ENCODE results near the gene L1CAM.

Gene L1CAM

DNA sequence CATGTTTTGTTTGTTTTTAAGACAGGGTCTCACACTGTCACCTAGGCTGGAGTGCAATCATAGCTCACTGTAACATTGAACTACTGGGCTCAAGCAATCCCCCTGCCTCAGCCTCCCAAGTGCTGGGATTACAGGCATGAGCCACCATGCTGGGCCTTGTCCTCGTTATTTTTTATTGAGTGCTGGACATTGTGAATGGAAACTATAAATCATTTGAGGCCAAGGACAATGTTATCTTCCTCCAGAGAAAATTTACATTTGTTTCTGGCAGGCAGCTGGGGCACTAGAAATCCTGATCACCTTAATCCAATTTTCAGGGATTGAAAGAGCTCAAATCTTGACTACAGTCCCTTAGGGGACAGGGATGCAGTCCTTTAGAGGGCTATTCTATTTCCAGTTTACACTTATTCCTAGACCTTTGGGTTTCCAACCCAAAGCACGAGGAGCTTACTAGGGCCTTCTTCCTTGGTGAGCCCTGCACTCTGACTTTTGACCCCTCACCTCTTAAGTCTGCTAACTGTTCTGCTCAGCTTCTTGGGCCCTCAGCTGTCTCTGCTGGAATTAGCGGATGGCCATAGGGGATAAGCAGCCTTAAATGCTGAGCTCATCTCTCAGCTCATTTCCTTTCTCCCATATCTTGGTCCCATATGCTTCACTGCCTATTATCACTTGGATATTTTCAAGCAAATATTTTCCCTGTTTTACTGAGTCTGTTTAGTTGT is 32.6 kb downstream of the L1CAM start:
- Histone ChIP-seq H4K8ac (ENCODE audit: low read length) (no peak overlapping the region), H3K4me1 (ENCODE audit: control insufficient read depth, insufficient read depth, low read depth, low read length) (no peaks in the 10 kb centered on the region), H2BK12ac (ENCODE audit: low read length in 2 of 2) (no peak overlapping the region), H3K23ac (ENCODE audit: low read length in 2 of 2) (no peak overlapping the region), H4K91ac (ENCODE audit: low read length) (no peak overlapping the region), H2BK120ac (ENCODE audit: low read depth, low read length) (no peak overlapping the region), H3K9me3 (ENCODE audit: control insufficient read depth, low read length) (peaks cover 19% of the 10 kb centered on the region), H3K4me2 (ENCODE audit: low read length, poor library complexity, severe bottlenecking) (no peak overlapping the region), H3K18ac (ENCODE audit: low read depth in 1 of 2, low read length in 2 of 2) (no peak overlapping the region), H2AK5ac (ENCODE audit: low read length, severe bottlenecking) (no peak overlapping the region), H3K36me3 (ENCODE audit: control insufficient read depth in 1 of 2, insufficient read depth in 2 of 2, low read depth in 1 of 2, low read length in 2 of 2) (no peaks in the 10 kb centered on the region), H3K4ac (ENCODE audit: low read depth in 1 of 2, low read length in 2 of 2) (no peak overlapping the region), H3K27ac (ENCODE audit: low read length, poor library complexity, severe bottlenecking) (no peak overlapping the region), H3K4me3 (ENCODE audit: insufficient read depth in 1 of 2, low read depth in 1 of 2, low read length in 2 of 2) (no peak overlapping the region), H3K9ac (ENCODE audit: low read length) (no peak overlapping the region), H3K14ac (ENCODE audit: low read length in 2 of 2) (no peak overlapping the region), H2BK15ac (ENCODE audit: low read depth, poor library complexity, severe bottlenecking) (no peak overlapping the region), H2BK5ac (ENCODE audit: low read depth, low read length, poor library complexity, severe bottlenecking) (no peak overlapping the region), H3K79me1 (replicated peaks; ENCODE audit: low read length, poor library complexity, severe bottlenecking) (no peaks in the 10 kb centered on the region), H2AFZ (ENCODE audit: low read depth, low read length) (no peak overlapping the region), H3K27me3 (ENCODE audit: control insufficient read depth in 1 of 2, insufficient read depth in 1 of 2, low read length in 2 of 2) (peaks cover 18 to 86% of the 10 kb centered on the region in 2 experiments)
- no peak for DNase-seq
- WGBS: 59% methylated on average over 2 of the region's 3 CpGs

DNA sequence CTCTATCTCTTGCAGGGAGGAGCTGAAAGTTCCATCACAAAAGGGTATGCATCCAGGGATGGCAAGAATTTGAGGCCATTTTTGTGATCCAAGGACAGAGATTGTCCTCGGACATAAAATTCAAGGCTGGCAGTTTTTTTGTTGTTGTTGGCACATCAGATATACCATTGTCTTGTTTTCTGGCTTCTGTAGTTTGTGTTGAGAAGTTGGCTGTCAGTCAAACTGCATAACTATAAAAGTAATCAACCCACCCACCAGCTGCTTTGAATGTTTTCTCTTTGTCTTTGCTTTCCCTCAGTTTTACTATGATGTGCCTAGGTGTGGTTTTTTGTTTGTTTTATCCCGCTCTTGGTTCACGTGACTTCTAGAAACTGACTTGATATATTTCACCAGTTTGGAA is 34.0 kb downstream of the L1CAM start:
- H2AFZ ChIP-seq (ENCODE audit: low read depth, low read length): no peak overlapping the region
- no peak overlapping the region for H4K91ac ChIP-seq (ENCODE audit: low read length)
- no peak overlapping the region for H3K4me3 ChIP-seq (ENCODE audit: insufficient read depth in 1 of 2, low read depth in 1 of 2, low read length in 2 of 2)
- H3K27ac ChIP-seq (ENCODE audit: low read length, poor library complexity, severe bottlenecking): no peak overlapping the region
- no peak overlapping the region for H4K8ac ChIP-seq (ENCODE audit: low read length)
- H3K27me3 ChIP-seq (ENCODE audit: control insufficient read depth in 1 of 2, insufficient read depth in 1 of 2, low read length in 2 of 2): peaks cover 18 to 82% of the 10 kb centered on the region in 2 experiments
- H3K14ac ChIP-seq (ENCODE audit: low read length in 2 of 2): no peak overlapping the region
- DNase-seq: no peak
- no peak overlapping the region for H3K23ac ChIP-seq (ENCODE audit: low read length in 2 of 2)
- H3K9me3 ChIP-seq (ENCODE audit: control insufficient read depth, low read length): peaks cover 12% of the 10 kb centered on the region
- no peak overlapping the region for H3K4me2 ChIP-seq (ENCODE audit: low read length, poor library complexity, severe bottlenecking)
- no peak overlapping the region for H2BK5ac ChIP-seq (ENCODE audit: low read depth, low read length, poor library complexity, severe bottlenecking)
- no peaks in the 10 kb centered on the region for H3K79me1 ChIP-seq (replicated peaks; ENCODE audit: low read length, poor library complexity, severe bottlenecking)
- H2BK12ac ChIP-seq (ENCODE audit: low read length in 2 of 2): no peak overlapping the region
- no peaks in the 10 kb centered on the region for H3K4me1 ChIP-seq (ENCODE audit: control insufficient read depth, insufficient read depth, low read depth, low read length)
- H2BK15ac ChIP-seq (ENCODE audit: low read depth, poor library complexity, severe bottlenecking): no peak overlapping the region
- no peak overlapping the region for H2BK120ac ChIP-seq (ENCODE audit: low read depth, low read length)
- no peaks in the 10 kb centered on the region for H3K36me3 ChIP-seq (ENCODE audit: control insufficient read depth in 1 of 2, insufficient read depth in 2 of 2, low read depth in 1 of 2, low read length in 2 of 2)
- no peak overlapping the region for H2AK5ac ChIP-seq (ENCODE audit: low read length, severe bottlenecking)
- no peak overlapping the region for H3K4ac ChIP-seq (ENCODE audit: low read depth in 1 of 2, low read length in 2 of 2)
- WGBS: 94% methylated on average over 2 of the region's 3 CpGs
- H3K18ac ChIP-seq (ENCODE audit: low read depth in 1 of 2, low read length in 2 of 2): no peak overlapping the region
- H3K9ac ChIP-seq (ENCODE audit: low read length): no peak overlapping the region

DNA sequence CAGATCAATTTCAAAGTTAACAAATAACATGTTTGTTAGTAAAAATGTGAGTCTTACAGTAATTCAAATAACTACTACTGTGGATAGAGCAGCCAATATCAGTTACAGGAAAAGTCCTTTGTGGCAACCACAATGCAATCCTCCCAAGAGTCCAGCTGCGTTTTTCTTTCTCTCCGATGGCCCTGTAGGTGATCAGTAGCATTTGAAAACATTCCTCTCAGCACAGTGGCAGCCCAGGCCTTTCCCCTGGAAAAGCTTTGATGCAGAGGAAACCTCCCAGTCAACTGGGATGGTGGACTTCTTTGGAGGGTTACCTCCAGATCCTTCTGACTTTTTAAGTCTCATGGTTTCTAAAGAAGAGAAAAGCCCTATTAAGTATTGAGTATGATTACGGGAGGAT is 37.6 kb downstream of the L1CAM start:
- no peak overlapping the region for H2BK120ac ChIP-seq (ENCODE audit: low read depth, low read length)
- no peak overlapping the region for H2BK12ac ChIP-seq (ENCODE audit: low read length in 2 of 2)
- no peak for DNase-seq
- no peak overlapping the region for H3K18ac ChIP-seq (ENCODE audit: low read depth in 1 of 2, low read length in 2 of 2)
- no peaks in the 10 kb centered on the region for H3K4me1 ChIP-seq (ENCODE audit: control insufficient read depth, insufficient read depth, low read depth, low read length)
- no peak overlapping the region for H3K14ac ChIP-seq (ENCODE audit: low read length in 2 of 2)
- H2AK5ac ChIP-seq (ENCODE audit: low read length, severe bottlenecking): no peak overlapping the region
- H3K79me1 ChIP-seq (replicated peaks; ENCODE audit: low read length, poor library complexity, severe bottlenecking): no peaks in the 10 kb centered on the region
- peaks cover 15 to 79% of the 10 kb centered on the region in 2 experiments for H3K27me3 ChIP-seq (ENCODE audit: control insufficient read depth in 1 of 2, insufficient read depth in 1 of 2, low read length in 2 of 2)
- no peak overlapping the region for H3K4ac ChIP-seq (ENCODE audit: low read depth in 1 of 2, low read length in 2 of 2)
- H3K4me2 ChIP-seq (ENCODE audit: low read length, poor library complexity, severe bottlenecking): no peak overlapping the region
- no peak overlapping the region for H4K8ac ChIP-seq (ENCODE audit: low read length)
- no peak overlapping the region for H2BK15ac ChIP-seq (ENCODE audit: low read depth, poor library complexity, severe bottlenecking)
- H2BK5ac ChIP-seq (ENCODE audit: low read depth, low read length, poor library complexity, severe bottlenecking): no peak overlapping the region
- H3K4me3 ChIP-seq (ENCODE audit: insufficient read depth in 1 of 2, low read depth in 1 of 2, low read length in 2 of 2): no peak overlapping the region
- no peaks in the 10 kb centered on the region for H3K36me3 ChIP-seq (ENCODE audit: control insufficient read depth in 1 of 2, insufficient read depth in 2 of 2, low read depth in 1 of 2, low read length in 2 of 2)
- H3K9me3 ChIP-seq (ENCODE audit: control insufficient read depth, low read length): peaks cover 3% of the 10 kb centered on the region
- H2AFZ ChIP-seq (ENCODE audit: low read depth, low read length): no peak overlapping the region
- H4K91ac ChIP-seq (ENCODE audit: low read length): no peak overlapping the region
- no peak overlapping the region for H3K9ac ChIP-seq (ENCODE audit: low read length)
- WGBS: 20% methylated on average over 1 of the region's 3 CpGs
- no peak overlapping the region for H3K23ac ChIP-seq (ENCODE audit: low read length in 2 of 2)
- H3K27ac ChIP-seq (ENCODE audit: low read length, poor library complexity, severe bottlenecking): no peak overlapping the region

DNA sequence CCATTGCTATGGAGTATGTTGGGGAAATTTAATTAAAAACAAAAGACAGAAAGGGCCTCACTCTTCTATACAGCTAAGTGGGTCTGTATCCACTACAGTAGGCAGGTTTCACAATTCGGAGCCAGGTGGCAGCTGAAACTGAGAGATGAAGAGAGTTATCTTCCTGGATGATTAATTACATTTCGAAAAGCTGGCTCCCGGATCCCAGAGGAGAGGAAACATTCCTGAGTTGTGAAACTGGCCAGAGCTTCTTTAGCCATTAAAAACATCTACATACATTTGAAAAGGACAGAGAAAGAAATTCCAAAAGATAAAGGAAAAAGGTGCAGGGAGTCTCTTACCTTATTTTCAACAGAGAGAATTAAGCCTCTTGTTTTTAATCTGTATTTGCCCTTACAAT is 40.1 kb downstream of the L1CAM start:
- H3K27ac ChIP-seq (ENCODE audit: low read length, poor library complexity, severe bottlenecking): no peak overlapping the region
- H2BK15ac ChIP-seq (ENCODE audit: low read depth, poor library complexity, severe bottlenecking): no peak overlapping the region
- no peak overlapping the region for H3K4me2 ChIP-seq (ENCODE audit: low read length, poor library complexity, severe bottlenecking)
- no peak overlapping the region for H3K23ac ChIP-seq (ENCODE audit: low read length in 2 of 2)
- no CpG with 5 or more reads among the region's 3 CpGs for WGBS
- no peak overlapping the region for H3K18ac ChIP-seq (ENCODE audit: low read depth in 1 of 2, low read length in 2 of 2)
- no peaks in the 10 kb centered on the region for H3K36me3 ChIP-seq (ENCODE audit: control insufficient read depth in 1 of 2, insufficient read depth in 2 of 2, low read depth in 1 of 2, low read length in 2 of 2)
- no peak overlapping the region for H4K91ac ChIP-seq (ENCODE audit: low read length)
- no peaks in the 10 kb centered on the region for H3K4me1 ChIP-seq (ENCODE audit: control insufficient read depth, insufficient read depth, low read depth, low read length)
- no peak overlapping the region for H2AK5ac ChIP-seq (ENCODE audit: low read length, severe bottlenecking)
- no peak overlapping the region for H2BK5ac ChIP-seq (ENCODE audit: low read depth, low read length, poor library complexity, severe bottlenecking)
- no peak for DNase-seq
- no peaks in the 10 kb centered on the region for H3K79me1 ChIP-seq (replicated peaks; ENCODE audit: low read length, poor library complexity, severe bottlenecking)
- no peak overlapping the region for H2BK120ac ChIP-seq (ENCODE audit: low read depth, low read length)
- H3K9me3 ChIP-seq (ENCODE audit: control insufficient read depth, low read length): peaks cover 3% of the 10 kb centered on the region
- H3K14ac ChIP-seq (ENCODE audit: low read length in 2 of 2): no peak overlapping the region
- no peak overlapping the region for H3K4me3 ChIP-seq (ENCODE audit: insufficient read depth in 1 of 2, low read depth in 1 of 2, low read length in 2 of 2)
- H2AFZ ChIP-seq (ENCODE audit: low read depth, low read length): no peak overlapping the region
- H4K8ac ChIP-seq (ENCODE audit: low read length): no peak overlapping the region
- H2BK12ac ChIP-seq (ENCODE audit: low read length in 2 of 2): no peak overlapping the region
- no peak overlapping the region for H3K4ac ChIP-seq (ENCODE audit: low read depth in 1 of 2, low read length in 2 of 2)
- peaks cover 11 to 78% of the 10 kb centered on the region in 2 experiments for H3K27me3 ChIP-seq (ENCODE audit: control insufficient read depth in 1 of 2, insufficient read depth in 1 of 2, low read length in 2 of 2)
- H3K9ac ChIP-seq (ENCODE audit: low read length): no peak overlapping the region
